Mucosa of rectum (tissue), 2 donors: ENCODE results near the gene ARL14EP.
A peak's percentile ranks its signal among the peaks of the same experiment; 100 is the strongest.

Experiments
- H3K27ac ChIP-seq, 2 donors: one replicate each; pipeline ENCODE4 v1.7.0; 2013; ENCODE audit warnings: inconsistent platforms in 2 of 2, low read depth in 2 of 2, low read length in 2 of 2
- H3K27me3 ChIP-seq, 2 donors: one replicate each; pipeline ENCODE4 v1.7.0; 2013; ENCODE audit warnings: low read length in 2 of 2; ENCODE audit not compliant: control insufficient read depth in 2 of 2, insufficient read depth in 2 of 2
- H3K36me3 ChIP-seq, 2 donors: one replicate each; pipeline ENCODE4 v1.7.0; 2013; ENCODE audit warnings: low read length in 2 of 2; ENCODE audit not compliant: control insufficient read depth in 2 of 2, insufficient read depth in 2 of 2
- H3K4me1 ChIP-seq, 2 donors: one replicate each; pipeline ENCODE4 v1.7.0; 2013; ENCODE audit warnings: low read length in 2 of 2, mild to moderate bottlenecking in 1 of 2; ENCODE audit not compliant: control insufficient read depth in 2 of 2, insufficient read depth in 2 of 2
- H3K4me3 ChIP-seq, 2 donors: one replicate each; pipeline ENCODE4 v1.7.0; 2013; ENCODE audit warnings: low read length in 2 of 2
- H3K9ac ChIP-seq, 2 donors: one replicate each; pipeline ENCODE4 v1.7.0; 2013; ENCODE audit warnings: low read length in 2 of 2, low read depth in 1 of 2, mild to moderate bottlenecking in 1 of 2
- H3K9me3 ChIP-seq, 2 donors: one replicate each; pipeline ENCODE4 v1.7.0; 2013; ENCODE audit warnings: low read length in 2 of 2; ENCODE audit not compliant: control insufficient read depth in 2 of 2
- donor health status: healthy.
- donor health status: Normal muscosa, but diverticular disease.

Gene ARL14EP

DNA sequence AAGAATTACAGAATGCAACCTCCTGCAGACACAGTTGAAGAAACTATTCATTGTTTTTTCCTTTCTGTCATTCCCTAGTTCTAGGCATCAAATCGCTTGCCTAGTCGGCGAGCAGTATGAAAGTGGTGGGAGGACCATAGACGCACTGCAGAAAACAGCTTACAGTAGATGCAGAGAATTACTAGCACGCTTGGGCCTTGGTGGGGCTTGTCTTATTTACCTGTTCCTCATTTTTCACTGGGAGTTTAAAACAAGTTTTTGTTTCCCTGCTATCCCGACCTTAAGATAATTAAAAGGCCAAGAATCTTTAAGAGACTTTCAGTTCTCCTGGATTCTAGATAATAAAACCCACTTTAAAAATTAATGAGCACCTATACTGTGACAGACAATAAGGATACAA, 713 bp upstream of the ARL14EP start:
- Histone ChIP-seq H3K27me3 (peaks cover 0 to 4% of the 10 kb centered on the region in 2 donors), H3K4me1 (peaks cover 2 to 8% of the 10 kb centered on the region in 2 donors), H3K9ac (no peak overlapping the region), H3K27ac (no peak overlapping the region), H3K9me3 (no peaks in the 10 kb centered on the region), H3K4me3 (peak overlapping the region; percentile 86 to 92), H3K36me3 (no peaks in the 10 kb centered on the region)

DNA sequence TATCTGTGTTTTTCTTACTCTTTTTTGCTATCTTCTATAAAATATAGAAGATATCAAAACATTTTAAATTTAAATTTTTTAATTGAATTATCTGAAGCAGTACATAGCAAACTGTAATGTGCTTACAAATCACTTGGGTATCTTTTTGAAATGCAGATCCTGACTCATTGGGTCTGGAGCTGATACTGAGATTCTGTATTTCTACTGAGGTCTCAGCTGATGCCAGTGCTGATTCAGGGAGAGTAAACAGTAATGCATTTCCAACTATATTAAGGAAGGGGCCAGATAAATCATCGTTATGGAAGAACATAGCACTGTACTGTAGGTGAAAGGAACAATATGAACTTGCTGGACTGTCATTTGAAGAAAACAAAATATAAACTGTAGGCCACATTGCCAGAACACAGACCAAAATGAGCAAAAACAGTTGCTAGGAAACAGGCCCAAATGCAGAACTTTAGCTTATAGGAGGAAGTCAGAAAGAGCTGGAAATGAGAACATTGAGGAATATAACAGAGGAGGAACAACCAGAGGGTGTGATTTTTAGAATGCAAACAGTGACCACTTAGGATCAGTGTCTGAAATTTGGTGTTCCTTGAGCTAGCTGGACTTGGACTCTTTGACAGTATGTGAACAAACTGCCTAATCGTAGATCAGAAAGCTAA, 3.3 kb downstream of the ARL14EP start:
- Histone ChIP-seq H3K9me3 (no peaks in the 10 kb centered on the region), H3K36me3 (peaks cover 0 to 3% of the 10 kb centered on the region in 2 donors), H3K4me3 (no peak overlapping the region), H3K9ac (no peak overlapping the region), H3K4me1 (peaks cover 2 to 8% of the 10 kb centered on the region in 2 donors), H3K27ac (peak overlapping the region in 1 of 2 donors; percentile 25), H3K27me3 (no peaks in the 10 kb centered on the region)

GRCh38 chr11:30326906-30327305, 4.0 kb downstream of the ARL14EP start:
- peaks cover 2 to 8% of the 10 kb centered on the region in 2 donors for H3K4me1 ChIP-seq
- no peaks in the 10 kb centered on the region for H3K27me3 ChIP-seq
- peaks cover 0 to 7% of the 10 kb centered on the region in 2 donors for H3K36me3 ChIP-seq
- peak overlapping the region in 1 of 2 donors; percentile 25 for H3K27ac ChIP-seq
- H3K9ac ChIP-seq, result no peak overlapping the region
- no peak overlapping the region for H3K4me3 ChIP-seq
- H3K9me3 ChIP-seq, result no peaks in the 10 kb centered on the region

DNA sequence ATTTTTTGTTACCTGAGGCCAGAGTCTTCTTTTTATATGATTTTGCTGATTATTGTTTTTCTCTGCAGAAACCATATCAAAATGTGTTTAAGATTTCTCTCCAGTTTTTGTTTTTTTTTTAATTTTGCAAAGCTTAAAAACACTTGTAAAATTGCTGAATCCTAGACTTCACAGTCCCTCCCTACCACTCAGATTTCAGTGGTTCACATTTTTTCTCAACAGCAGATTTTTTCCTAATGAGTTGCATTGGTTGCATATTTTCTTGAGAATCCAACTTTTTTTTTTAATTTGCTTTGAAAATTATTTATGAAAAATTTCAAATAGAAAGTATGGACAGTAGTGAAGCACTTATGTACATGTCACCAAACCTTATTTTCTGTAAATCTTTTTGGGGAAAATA, 5.8 kb downstream of the ARL14EP start:
- Histone ChIP-seq H3K9me3 (no peaks in the 10 kb centered on the region), H3K36me3 (peaks cover 10 to 13% of the 10 kb centered on the region in 2 donors), H3K4me1 (peaks cover 2 to 8% of the 10 kb centered on the region in 2 donors), H3K27ac (no peak overlapping the region), H3K9ac (no peak overlapping the region), H3K27me3 (no peaks in the 10 kb centered on the region), H3K4me3 (no peak overlapping the region)

DNA sequence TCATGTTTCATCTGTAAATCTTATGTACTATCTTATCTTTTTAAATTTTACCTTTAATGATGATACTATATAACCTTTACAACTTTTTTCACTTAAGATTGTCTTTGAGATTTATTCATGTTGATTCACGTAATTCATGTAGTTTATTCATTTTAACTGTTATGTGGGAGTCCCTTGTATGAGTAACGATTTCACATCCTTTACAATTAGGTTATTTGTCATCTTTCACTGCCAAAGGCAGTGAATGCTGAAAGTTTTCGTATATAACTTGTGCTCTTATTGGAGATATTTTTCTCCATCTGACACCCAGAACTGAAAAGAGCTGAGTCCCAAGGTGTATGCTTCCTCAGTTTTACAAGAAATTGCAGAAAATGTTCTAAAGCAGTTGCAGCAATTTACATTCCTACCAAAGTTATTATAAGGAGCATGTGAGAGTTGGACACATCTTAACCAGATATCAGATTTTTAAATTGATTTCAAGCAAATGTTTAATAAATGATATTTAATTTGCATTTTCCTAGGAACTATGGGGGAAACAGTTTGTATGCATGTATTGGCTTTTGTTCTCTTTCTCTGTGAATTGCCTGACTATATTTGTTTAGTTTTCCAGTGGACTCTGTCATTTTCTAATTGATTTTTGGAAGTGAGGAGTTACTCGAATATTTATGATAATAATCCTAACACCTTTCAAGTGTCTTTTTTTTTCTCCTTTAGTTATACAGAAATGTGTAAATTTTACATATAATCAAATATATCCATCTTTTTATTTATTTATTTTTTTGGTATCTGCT, 6.4 kb downstream of the ARL14EP start:
- Histone ChIP-seq H3K9me3 (no peaks in the 10 kb centered on the region), H3K36me3 (peaks cover 10 to 14% of the 10 kb centered on the region in 2 donors), H3K27ac (no peak overlapping the region), H3K4me3 (no peak overlapping the region), H3K9ac (no peak overlapping the region), H3K27me3 (no peaks in the 10 kb centered on the region), H3K4me1 (peaks cover 0 to 7% of the 10 kb centered on the region in 2 donors)

DNA sequence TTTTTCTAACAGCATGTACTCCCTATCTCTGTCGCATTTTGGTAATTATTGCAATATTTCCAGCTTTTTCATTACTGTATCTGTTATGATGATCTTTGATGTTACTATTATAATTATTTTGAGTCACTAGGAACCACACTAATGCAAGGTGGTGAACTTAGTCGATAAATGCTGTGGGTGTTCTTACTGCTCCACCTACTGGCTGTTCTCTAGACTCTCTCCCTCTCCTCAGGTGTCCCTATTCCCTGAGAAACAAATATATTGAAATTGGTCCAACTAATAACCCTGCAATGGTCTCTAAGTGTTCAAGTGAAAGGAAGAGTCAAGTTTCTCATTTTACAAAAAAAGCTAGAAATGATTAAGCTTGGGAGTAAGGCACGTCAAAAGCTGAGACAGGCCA, 10.5 kb downstream of the ARL14EP start:
- H3K27ac ChIP-seq, result no peak overlapping the region
- H3K27me3 ChIP-seq, result no peaks in the 10 kb centered on the region
- H3K9ac ChIP-seq, result no peak overlapping the region
- H3K4me1 ChIP-seq, result no peaks in the 10 kb centered on the region
- no peaks in the 10 kb centered on the region for H3K9me3 ChIP-seq
- no peak overlapping the region for H3K4me3 ChIP-seq
- H3K36me3 ChIP-seq, result peaks cover 27 to 28% of the 10 kb centered on the region in 2 donors

GRCh38 chr11:30342736-30343166, 19.8 kb downstream of the ARL14EP start:
- H3K4me1 ChIP-seq, result no peaks in the 10 kb centered on the region
- peaks cover 0 to 4% of the 10 kb centered on the region in 2 donors for H3K36me3 ChIP-seq
- no peak overlapping the region for H3K9ac ChIP-seq
- no peaks in the 10 kb centered on the region for H3K9me3 ChIP-seq
- H3K27me3 ChIP-seq, result no peaks in the 10 kb centered on the region
- peak overlapping the region; percentile 14 to 17 for H3K27ac ChIP-seq
- H3K4me3 ChIP-seq, result no peak overlapping the region

- Histone ChIP-seq H3K4me1 (no peaks in the 10 kb centered on the region), H3K9me3 (no peaks in the 10 kb centered on the region), H3K27ac (no peak overlapping the region), H3K27me3 (no peaks in the 10 kb centered on the region), H3K9ac (no peak overlapping the region), H3K36me3 (peaks cover 0 to 4% of the 10 kb centered on the region in 2 donors), H3K4me3 (no peak overlapping the region)
Measured at GRCh38 chr11:30344085-30344484, 21.2 kb downstream of the ARL14EP start.

GRCh38 chr11:30345644-30346043, 22.7 kb downstream of the ARL14EP start:
- Histone ChIP-seq H3K4me1 (no peaks in the 10 kb centered on the region), H3K9me3 (no peaks in the 10 kb centered on the region), H3K27ac (no peak overlapping the region), H3K27me3 (no peaks in the 10 kb centered on the region), H3K4me3 (no peak overlapping the region), H3K9ac (no peak overlapping the region), H3K36me3 (no peaks in the 10 kb centered on the region)

DNA sequence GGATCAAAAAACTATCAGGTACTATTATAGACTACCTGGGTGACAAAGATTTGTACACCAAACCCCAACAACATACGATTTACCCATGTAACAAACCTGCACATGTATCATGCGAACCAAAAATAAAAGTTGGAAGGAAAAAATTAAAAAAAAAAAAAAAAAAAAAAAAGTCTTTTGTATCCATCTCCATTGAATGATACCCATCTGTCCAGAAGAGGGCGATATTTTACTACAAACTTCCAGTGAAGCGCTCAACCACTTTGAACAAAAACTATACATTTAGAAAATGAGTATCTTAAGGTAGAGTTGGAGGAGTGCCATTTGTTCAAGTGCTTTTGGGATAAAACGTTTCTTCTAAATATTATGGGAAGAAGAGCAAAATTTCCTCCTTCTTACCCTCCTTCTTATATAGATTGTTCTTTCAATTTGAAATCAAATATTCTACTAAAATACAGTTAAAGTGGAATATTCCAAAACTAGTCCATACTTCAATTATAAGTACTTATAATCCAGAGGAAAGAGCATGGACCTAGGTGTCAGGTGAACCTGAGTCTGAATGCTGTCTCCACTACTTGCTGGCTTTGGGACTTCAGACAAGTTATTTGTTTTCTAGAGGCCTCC, 23.3 kb downstream of the ARL14EP start:
- no peak overlapping the region for H3K4me3 ChIP-seq
- H3K4me1 ChIP-seq, result no peaks in the 10 kb centered on the region
- no peak overlapping the region for H3K9ac ChIP-seq
- no peaks in the 10 kb centered on the region for H3K36me3 ChIP-seq
- H3K9me3 ChIP-seq, result no peaks in the 10 kb centered on the region
- H3K27ac ChIP-seq, result no peak overlapping the region
- no peaks in the 10 kb centered on the region for H3K27me3 ChIP-seq
